ENCODE measurements around the gene MICAL3.

The MICAL3 gene

GRCh38 chr22:17956630-17957029, 67.7 kb downstream of the MICAL3 start:
- no peak for DNase-seq (ENCODE audit: low read depth in 2 of 3, low spot score in 1 of 3)

- DNase-seq (ENCODE audit: low read depth in 2 of 3, low spot score in 1 of 3) = no peak
These were observed 68.6 kb downstream of the MICAL3 start for GRCh38 chr22:17955590-17956379.

- no peak for DNase-seq (ENCODE audit: low read depth in 2 of 3, low spot score in 1 of 3)
These were observed 69.3 kb downstream of the MICAL3 start for GRCh38 chr22:17954860-17955587.

GRCh38 chr22:17954200-17954859, 70.0 kb downstream of the MICAL3 start:
- DNase-seq (ENCODE audit: low read depth in 2 of 3, low spot score in 1 of 3) = no peak

GRCh38 chr22:17953147-17953546, 71.2 kb downstream of the MICAL3 start:
- no peak for DNase-seq (ENCODE audit: low read depth in 2 of 3, low spot score in 1 of 3)

- no peak for DNase-seq (ENCODE audit: low read depth in 2 of 3, low spot score in 1 of 3)
These were observed 72.0 kb downstream of the MICAL3 start for GRCh38 chr22:17952273-17952801.

GRCh38 chr22:17951315-17951714, 73.0 kb downstream of the MICAL3 start:
- no peak for DNase-seq (ENCODE audit: low read depth in 2 of 3, low spot score in 1 of 3)

- no peak for DNase-seq (ENCODE audit: low read depth in 2 of 3, low spot score in 1 of 3)
These were observed 73.6 kb downstream of the MICAL3 start for GRCh38 chr22:17950651-17951214.

- DNase-seq (ENCODE audit: low read depth in 2 of 3, low spot score in 1 of 3) = no peak
These were observed 74.5 kb downstream of the MICAL3 start for GRCh38 chr22:17949642-17950473.

GRCh38 chr22:17948101-17948500, 76.3 kb downstream of the MICAL3 start:
- DNase-seq (ENCODE audit: low read depth in 2 of 3, low spot score in 1 of 3) = no peak

- no peak for DNase-seq (ENCODE audit: low read depth in 2 of 3, low spot score in 1 of 3)
These were observed 77.5 kb downstream of the MICAL3 start for GRCh38 chr22:17946662-17947367.

GRCh38 chr22:17945888-17946648, 78.3 kb downstream of the MICAL3 start:
- no peak for DNase-seq (ENCODE audit: low read depth in 2 of 3, low spot score in 1 of 3)

GRCh38 chr22:17945156-17945887, 79.0 kb downstream of the MICAL3 start:
- no peak for DNase-seq (ENCODE audit: low read depth in 2 of 3, low spot score in 1 of 3)

- no peak for DNase-seq (ENCODE audit: low read depth in 2 of 3, low spot score in 1 of 3)
These were observed 80.1 kb downstream of the MICAL3 start for GRCh38 chr22:17944256-17944655.

GRCh38 chr22:17943533-17944249, 80.7 kb downstream of the MICAL3 start:
- no peak for DNase-seq (ENCODE audit: low read depth in 2 of 3, low spot score in 1 of 3)

- DNase-seq (ENCODE audit: low read depth in 2 of 3, low spot score in 1 of 3) = no peak
These were observed 81.6 kb downstream of the MICAL3 start for GRCh38 chr22:17942721-17943120.

- no peak for DNase-seq (ENCODE audit: low read depth in 2 of 3, low spot score in 1 of 3)
These were observed 82.6 kb downstream of the MICAL3 start for GRCh38 chr22:17941471-17942406.

Measured in stimulated activated CD4-positive, alpha-beta T cell treated with anti-CD3 and anti-CD28 coated beads, Interleukin-12 subunit alpha, Interleukin-12 subunit beta, amount 100 ng/mL, for 48 hours (primary cell).